AG10803 (cell line): Measurements from ENCODE around the gene GPC1.

Experiments used
- DNase-seq: peaks from one replicate; pipeline ENCODE4 v3.0.0; 2010; ENCODE audit warnings: low read depth
- H3K4me3 ChIP-seq: 2 replicates; pipeline ENCODE4 v1.5.1; 2011; ENCODE audit warnings: mild to moderate bottlenecking, low read length, control low read depth
- CTCF ChIP-seq: conservative IDR thresholded peaks from 2 replicates; pipeline ENCODE4 v1.5.1; 2011; ENCODE audit warnings: mild to moderate bottlenecking, low read length, control low read depth, inconsistent platforms

GPC1 gene

GRCh38 chr2:240507060-240507777 is 71.8 kb downstream of the GPC1 start:
- TF ChIP-seq CTCF = no peak
- H3K4me3 ChIP-seq = no peak overlapping the region
- no peak for DNase-seq

GRCh38 chr2:240507778-240508251 is 72.4 kb downstream of the GPC1 start:
- no peak for TF ChIP-seq CTCF
- DNase-seq = no peak
- H3K4me3 ChIP-seq = no peak overlapping the region

- no peak for TF ChIP-seq CTCF
- no peak overlapping the region for H3K4me3 ChIP-seq
- DNase-seq = no peak
Observed at GRCh38 chr2:240508832-240509545, 73.5 kb downstream of the GPC1 start.

- no peak for DNase-seq
- H3K4me3 ChIP-seq = no peak overlapping the region
- no peak for TF ChIP-seq CTCF
Observed at GRCh38 chr2:240509667-240510512, 74.4 kb downstream of the GPC1 start.

GRCh38 chr2:240510513-240511210 is 75.2 kb downstream of the GPC1 start:
- TF ChIP-seq CTCF = no peak
- DNase-seq = no peak

GRCh38 chr2:240511351-240512108 is 76.1 kb downstream of the GPC1 start:
- no peak for TF ChIP-seq CTCF
- DNase-seq = no peak
- H3K4me3 ChIP-seq = no peak overlapping the region

More at GRCh38 chr2:240510513-240511210, 75.2 kb downstream of the GPC1 start:
- no peak overlapping the region for H3K4me3 ChIP-seq
